ENCODE measurements around the gene CTSL. TPM values are rescaled to one million over a fixed set of nuclear protein-coding genes. Genes with fewer than 3 reads are reported as not detected.

The CTSL gene
- total RNA-seq, result 94.5 and 201 TPM in 2 replicates

GRCh38 chr9:87725900-87726709, at the start of gene CTSL:
Gene CTSL, plus strand, starts transcription at chr9:87726119. Its CDS starts 1,485 bp downstream, at chr9:87727604.

Other genes starting within 250 kb of the CTSL start
- gene DAPK1, start 228.3 kb upstream of the CTSL start, total RNA-seq, result 13.6 and 47.8 TPM in 2 replicates
- gene SPATA31E1, start 156.8 kb downstream of the CTSL start, total RNA-seq, result not detected in 2 replicates
- gene SPATA31C1, start 191.8 kb downstream of the CTSL start, total RNA-seq, result not detected in 2 replicates
- 0.16 and 0.88 TPM in 2 replicates for gene CDK20, start 248.4 kb downstream of the CTSL start, total RNA-seq

All from bladder microvascular endothelial cell (primary cell).